ENCODE data around the gene PDE6G. TPM values are rescaled to one million over a fixed set of nuclear protein-coding genes. Genes with fewer than 3 reads are reported as not detected.
A peak's percentile ranks its signal among the peaks of the same experiment; 100 is the strongest.

Gene PDE6G
- total and polyA plus RNA-seq, 2 of the 13 experiments (the other 11 are each of a cell fraction or from before 2014, with no cell fraction given) = 1.4 to 6.7 TPM

- TF ChIP-seq, protein P1, sequence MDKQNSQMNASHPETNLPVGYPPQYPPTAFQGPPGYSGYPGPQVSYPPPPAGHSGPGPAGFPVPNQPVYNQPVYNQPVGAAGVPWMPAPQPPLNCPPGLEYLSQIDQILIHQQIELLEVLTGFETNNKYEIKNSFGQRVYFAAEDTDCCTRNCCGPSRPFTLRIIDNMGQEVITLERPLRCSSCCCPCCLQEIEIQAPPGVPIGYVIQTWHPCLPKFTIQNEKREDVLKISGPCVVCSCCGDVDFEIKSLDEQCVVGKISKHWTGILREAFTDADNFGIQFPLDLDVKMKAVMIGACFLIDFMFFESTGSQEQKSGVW (CRISPR knock-in tag; IDR thresholded peaks at IDR 0.05; ENCODE audit: borderline replicate concordance) = 0 out of 2 replicates have a peak, but pooled peaks have one; percentile 22
- TF ChIP-seq ZNF570 (CRISPR knock-in tag; IDR thresholded peaks at IDR 0.05; ENCODE audit: borderline replicate concordance) (no peak), HDAC6 (IDR thresholded peaks at IDR 0.05; ENCODE audit: low read depth, low read length) (no peak), GATA4 (IDR thresholded peaks at IDR 0.05; ENCODE audit: borderline replicate concordance, low read depth) (peak; percentile 43; the same call in 1 of the 2 replicates), ZNF33B (CRISPR knock-in tag; IDR thresholded peaks at IDR 0.05) (peak; percentile 84), FOXC1 (CRISPR knock-in tag; IDR thresholded peaks at IDR 0.05; ENCODE audit: borderline replicate concordance) (no peak; the same call in 1 of the 2 replicates), ZC3H4 (CRISPR knock-in tag; IDR thresholded peaks at IDR 0.05; ENCODE audit: borderline replicate concordance) (no peak), ZNF558 (CRISPR knock-in tag; IDR thresholded peaks at IDR 0.05; ENCODE audit: borderline replicate concordance) (no peak), PHB2 (IDR thresholded peaks at IDR 0.05; ENCODE audit: partially characterized antibody) (no peak), ZNF317 (CRISPR knock-in tag; IDR thresholded peaks at IDR 0.05) (no peak), SP5 (CRISPR knock-in tag; IDR thresholded peaks at IDR 0.05; ENCODE audit: borderline replicate concordance, low read depth) (peak; percentile 15; the same call in 1 of the 2 replicates), ZNF878 (CRISPR knock-in tag; IDR thresholded peaks at IDR 0.05) (no peak), CENPX (CRISPR knock-in tag; IDR thresholded peaks at IDR 0.05) (no peak), TGIF2 (CRISPR knock-in tag; IDR thresholded peaks at IDR 0.05) (peak; percentile 43; the same call in 1 of the 2 replicates), ZBTB7A (CRISPR knock-in tag; IDR thresholded peaks at IDR 0.05) (peak; percentile 72), ZNF264 (CRISPR knock-in tag; IDR thresholded peaks at IDR 0.05) (peak; percentile 65; the same call in 1 of the 2 replicates), ZNF589 (CRISPR knock-in tag; conservative IDR thresholded peaks at IDR 0.05) (peak; percentile 74; the same call in 1 of the 2 replicates), ZNF644 (CRISPR knock-in tag; IDR thresholded peaks at IDR 0.05; ENCODE audit: low read depth) (no peak), AHR (CRISPR knock-in tag; IDR thresholded peaks at IDR 0.05) (peak; percentile 66; the same call in 1 of the 2 replicates), SOX5 (CRISPR knock-in tag; IDR thresholded peaks at IDR 0.05; ENCODE audit: borderline replicate concordance) (no peak), REPIN1 (CRISPR knock-in tag; IDR thresholded peaks at IDR 0.05; ENCODE audit: borderline replicate concordance, low read depth) (peak; percentile 70), RBM39 (IDR thresholded peaks at IDR 0.05; ENCODE audit: low read depth, low read length, poor library complexity, severe bottlenecking) (peak; percentile 82), ZMYM2 (CRISPR knock-in tag; IDR thresholded peaks at IDR 0.05) (no peak), ATF7-NPFF (CRISPR knock-in tag; IDR thresholded peaks at IDR 0.05; ENCODE audit: low read depth) (peak; percentile 97), ZNF547 (CRISPR knock-in tag; IDR thresholded peaks at IDR 0.05) (peak; percentile 79), DR1 (CRISPR knock-in tag; IDR thresholded peaks at IDR 0.05) (peak; percentile 76), ZSCAN25 (CRISPR knock-in tag; IDR thresholded peaks at IDR 0.05) (peak; percentile 68), PRMT3 (CRISPR knock-in tag; IDR thresholded peaks at IDR 0.05; ENCODE audit: borderline replicate concordance, low read depth) (no peak)
- TF ChIP-seq, protein P2, sequence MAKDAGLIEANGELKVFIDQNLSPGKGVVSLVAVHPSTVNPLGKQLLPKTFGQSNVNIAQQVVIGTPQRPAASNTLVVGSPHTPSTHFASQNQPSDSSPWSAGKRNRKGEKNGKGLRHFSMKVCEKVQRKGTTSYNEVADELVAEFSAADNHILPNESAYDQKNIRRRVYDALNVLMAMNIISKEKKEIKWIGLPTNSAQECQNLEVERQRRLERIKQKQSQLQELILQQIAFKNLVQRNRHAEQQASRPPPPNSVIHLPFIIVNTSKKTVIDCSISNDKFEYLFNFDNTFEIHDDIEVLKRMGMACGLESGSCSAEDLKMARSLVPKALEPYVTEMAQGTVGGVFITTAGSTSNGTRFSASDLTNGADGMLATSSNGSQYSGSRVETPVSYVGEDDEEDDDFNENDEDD (CRISPR knock-in tag; IDR thresholded peaks at IDR 0.05; ENCODE audit: borderline replicate concordance) = peak; percentile 89
These were observed 10.2 kb upstream of the PDE6G start, which contains the start of the genes CCDC137 and OXLD1 (continued) for GRCh38 chr17:81666342-81667191.
